Right forelimb (tissue), 1 donor: ENCODE results near the gene B4GALNT4.
"Not testable (repeated sequence)": the region's sequence is repeated elsewhere in the genome, so short reads cannot be mapped to it uniquely, and the experiment has no call there.

Experiments used
- DNase-seq: peaks from one replicate; pipeline ENCODE4 v3.0.0-alpha.2; 2018

B4GALNT4 gene

DNA sequence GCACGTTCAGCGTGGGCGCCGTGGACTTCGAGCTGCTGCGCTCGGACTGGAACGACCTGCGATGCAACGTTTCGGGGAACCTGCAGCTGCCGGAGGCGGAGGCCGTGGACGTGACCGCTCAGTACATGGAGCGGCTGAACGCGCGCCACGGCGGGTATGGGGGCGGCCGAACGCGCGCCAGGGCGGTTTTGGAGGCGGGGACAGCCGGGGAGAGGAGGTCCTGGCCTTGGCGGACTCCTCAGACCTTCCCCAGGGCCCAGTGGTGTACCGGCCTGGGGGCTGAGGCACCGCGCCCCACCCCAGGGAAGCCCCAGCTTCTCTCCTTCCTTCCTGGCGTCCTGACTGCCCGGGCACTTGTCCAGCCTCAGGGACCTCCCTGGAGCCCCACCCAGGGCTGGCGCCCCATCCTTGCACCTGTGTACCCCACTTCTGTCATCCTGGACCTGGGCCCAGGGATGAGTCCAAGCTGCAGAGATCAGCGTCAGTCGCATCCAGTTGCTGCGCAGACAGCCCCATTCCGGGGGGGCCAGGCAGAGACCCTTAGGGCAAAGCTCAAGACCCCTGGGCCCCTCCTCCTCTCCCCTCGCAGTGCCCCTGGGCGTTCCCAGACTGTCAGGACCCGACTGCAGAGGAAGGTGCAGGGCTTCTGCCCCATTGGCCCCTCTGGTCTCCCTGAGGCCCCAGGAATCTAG is 8.0 kb downstream of the B4GALNT4 start:
- DNase-seq = no peak

DNA sequence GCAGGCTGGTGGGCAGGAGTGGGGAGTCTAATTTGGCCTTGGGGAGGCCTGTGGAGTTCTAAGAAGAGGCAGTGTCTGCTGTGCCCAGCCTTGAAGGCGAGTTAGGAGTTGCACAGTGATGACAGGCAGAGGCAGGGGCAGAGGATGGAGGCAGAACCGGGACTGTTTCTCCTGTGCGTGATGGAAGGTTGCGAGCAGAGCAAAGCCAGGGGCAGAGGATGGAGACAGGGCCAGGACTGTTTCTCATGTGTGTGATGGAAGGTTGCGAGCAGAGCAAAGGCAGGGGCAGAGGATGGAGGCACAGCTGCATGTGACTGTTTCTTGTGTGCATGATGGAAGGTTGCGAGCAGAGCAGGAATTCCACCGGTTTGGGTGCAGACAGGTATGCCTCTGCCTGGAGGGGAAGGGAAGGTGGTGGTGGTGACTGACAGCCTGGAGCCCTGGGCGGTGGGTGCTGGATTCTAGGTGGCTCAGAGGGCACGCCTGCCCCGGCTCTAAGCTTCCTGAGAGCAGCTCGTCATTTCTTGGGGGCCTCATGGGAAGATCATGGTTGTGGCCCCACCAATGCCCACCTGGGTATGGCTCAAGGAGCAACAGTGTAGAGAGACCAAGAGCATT is 8.7 kb downstream of the B4GALNT4 start:
- no peak for DNase-seq

DNA sequence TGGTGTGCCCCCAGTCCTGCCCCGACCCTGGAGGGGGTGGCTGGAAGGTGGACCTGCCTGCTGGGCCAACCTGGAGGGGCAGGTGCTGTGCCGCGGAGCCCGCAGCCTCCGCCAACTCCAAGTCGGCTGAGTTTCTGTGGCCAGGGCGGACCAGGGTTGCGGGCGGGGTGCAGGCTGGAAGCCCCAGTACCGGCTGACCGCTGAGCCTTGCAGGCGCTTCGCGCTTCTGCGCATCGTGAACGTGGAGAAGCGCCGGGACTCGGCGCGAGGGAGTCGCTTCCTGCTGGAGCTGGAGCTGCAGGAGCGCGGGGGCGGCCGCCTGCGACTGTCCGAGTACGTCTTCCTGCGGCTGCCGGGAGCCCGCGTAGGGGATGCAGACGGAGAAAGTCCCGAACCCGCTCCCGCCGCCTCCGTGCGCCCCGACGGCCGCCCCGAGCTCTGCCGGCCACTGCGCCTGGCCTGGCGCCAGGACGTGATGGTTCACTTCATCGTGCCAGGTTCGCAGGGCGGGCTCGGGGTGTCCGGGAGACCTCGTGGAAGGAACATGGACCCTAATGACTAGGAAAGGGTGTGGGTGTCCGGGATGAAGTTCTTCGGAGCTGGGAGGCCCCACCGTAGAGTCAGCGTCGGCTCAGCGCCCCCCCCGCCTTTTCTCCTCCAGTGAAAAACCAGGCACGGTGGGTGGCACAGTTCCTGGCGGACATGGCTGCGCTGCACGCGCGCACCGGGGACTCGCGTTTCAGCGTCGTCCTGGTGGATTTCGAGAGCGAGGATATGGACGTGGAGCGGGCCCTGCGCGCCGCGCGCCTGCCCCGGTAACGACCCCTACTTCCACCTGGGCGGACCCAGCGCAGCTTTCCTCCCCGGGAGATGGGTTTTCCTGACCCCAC is 10.2 kb downstream of the B4GALNT4 start:
- no peak for DNase-seq

DNA sequence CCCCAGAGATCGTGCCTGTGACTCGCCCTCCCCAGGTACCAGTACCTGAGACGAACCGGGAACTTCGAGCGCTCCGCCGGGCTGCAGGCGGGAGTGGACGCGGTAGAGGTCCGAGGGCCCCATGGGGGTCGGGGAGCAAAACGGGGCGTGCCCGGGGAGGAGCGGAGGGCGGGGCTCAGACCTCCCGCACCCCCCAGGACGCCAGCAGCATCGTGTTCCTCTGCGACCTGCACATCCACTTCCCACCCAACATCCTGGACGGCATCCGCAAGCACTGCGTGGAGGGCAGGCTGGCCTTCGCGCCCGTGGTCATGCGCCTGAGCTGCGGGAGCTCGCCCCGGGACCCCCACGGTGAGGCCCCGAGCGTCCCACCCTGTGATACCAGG is 10.8 kb downstream of the B4GALNT4 start:
- DNase-seq = no peak

DNA sequence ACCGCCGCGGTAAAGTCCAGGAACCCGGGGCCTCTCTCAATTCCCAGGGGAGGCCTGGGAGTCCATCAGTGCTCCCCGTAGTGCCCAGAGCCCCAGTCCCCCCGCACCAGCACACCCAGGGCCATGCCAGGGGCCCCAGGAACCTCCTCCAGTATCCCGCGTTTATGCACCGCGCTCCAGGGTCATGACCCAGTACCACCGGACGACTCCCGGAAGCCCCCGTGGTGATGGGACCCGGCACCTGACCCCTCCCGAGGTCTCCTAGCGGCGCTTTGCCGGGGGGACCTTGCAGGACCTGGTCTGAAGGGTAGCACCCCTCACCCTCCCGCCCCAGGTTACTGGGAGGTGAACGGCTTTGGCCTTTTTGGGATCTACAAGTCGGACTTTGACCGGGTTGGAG is 11.2 kb downstream of the B4GALNT4 start:
- no peak for DNase-seq

DNA sequence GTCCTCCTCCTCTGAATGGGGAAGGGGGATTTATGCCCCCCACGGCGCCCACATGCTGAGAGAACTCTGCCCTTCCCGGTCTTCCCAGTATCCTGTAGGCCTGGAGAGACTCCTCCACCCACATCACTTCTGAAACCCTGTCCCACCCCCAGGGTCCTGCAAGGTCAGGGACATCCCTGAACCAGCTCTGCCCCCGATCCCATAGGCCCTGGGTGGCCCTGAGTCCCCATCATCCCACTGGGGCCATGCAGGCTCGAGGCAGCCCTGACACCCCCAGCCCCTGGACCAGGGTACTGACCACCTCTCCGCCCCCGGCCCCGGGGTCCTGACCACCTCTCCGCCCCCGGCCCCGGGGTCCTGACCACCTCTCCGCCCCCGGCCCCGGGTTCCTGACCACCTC is 11.7 kb downstream of the B4GALNT4 start:
- no peak for DNase-seq

DNA sequence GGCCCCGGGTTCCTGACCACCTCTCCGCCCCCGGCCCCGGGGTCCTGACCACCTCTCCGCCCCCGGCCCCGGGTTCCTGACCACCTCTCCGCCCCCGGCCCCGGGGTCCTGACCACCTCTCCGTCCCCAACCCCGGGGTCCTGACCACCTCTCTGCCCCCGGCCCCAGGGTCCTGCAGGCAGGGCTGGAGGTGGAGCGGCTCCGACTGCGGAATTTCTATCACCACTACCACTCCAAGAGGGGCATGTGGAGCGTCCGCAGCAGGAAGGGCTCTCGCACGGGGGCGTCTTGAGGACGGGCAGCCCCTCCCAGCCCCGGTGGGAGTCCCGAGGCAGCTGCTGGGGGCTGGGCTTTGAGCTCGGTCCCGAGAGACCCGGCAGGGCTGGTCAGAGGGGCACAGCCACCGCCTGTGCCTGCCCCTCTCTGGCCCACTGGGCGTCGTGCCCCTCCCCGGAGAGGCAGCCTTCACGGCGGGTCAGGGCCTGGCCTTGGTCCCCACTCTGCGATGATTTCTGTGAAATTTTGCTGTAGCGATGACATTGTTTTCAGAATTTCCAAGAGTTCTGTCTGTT is 12.3 kb downstream of the B4GALNT4 start:
- DNase-seq = no peak

DNA sequence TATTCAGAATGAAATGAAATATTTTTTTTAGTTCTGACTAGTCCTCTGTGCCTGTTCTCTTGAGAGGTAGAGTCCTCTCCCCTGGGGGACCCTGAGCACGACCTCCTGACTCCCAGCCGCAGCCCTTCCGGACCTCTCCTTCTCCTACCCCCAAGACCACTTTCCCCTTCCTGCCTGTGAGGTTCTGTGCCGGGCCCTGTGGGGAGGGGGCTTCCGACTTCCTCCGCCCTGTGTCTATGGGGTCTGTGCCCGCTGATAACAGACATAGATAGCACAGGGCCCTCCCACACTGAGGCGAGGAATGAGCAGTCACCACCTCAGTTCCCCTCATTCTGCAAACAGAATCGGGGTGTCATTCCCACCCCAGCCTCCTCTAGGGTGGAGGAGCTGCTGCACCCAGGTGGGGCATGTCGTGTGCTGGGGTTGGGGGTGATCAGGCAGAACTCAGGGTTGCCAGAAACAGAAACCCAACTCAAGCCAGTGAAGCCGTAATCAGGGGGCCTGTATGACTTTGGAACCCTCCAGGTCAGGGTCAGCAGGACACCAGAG is 12.9 kb downstream of the B4GALNT4 start:
- no peak for DNase-seq

DNA sequence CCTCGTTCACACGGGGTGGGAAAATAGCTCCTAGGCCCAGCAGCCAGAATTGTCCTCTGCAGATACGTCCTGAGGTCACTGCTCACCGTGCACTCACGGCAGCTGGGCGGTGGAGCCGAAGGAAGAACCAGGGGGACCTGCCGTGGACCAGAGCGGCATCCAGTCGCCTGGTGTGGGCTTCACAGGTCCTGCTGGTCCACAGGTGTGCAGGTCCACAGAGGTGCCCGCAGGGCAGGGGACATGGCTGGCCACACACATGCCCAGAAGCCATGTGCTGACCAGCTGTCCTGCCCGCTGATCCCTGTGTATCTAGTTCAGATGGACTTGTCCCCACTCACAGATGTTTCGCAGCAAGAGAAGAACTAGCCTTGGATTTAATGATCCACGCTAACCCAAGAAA is 14.1 kb downstream of the B4GALNT4 start:
- DNase-seq = no peak

DNA sequence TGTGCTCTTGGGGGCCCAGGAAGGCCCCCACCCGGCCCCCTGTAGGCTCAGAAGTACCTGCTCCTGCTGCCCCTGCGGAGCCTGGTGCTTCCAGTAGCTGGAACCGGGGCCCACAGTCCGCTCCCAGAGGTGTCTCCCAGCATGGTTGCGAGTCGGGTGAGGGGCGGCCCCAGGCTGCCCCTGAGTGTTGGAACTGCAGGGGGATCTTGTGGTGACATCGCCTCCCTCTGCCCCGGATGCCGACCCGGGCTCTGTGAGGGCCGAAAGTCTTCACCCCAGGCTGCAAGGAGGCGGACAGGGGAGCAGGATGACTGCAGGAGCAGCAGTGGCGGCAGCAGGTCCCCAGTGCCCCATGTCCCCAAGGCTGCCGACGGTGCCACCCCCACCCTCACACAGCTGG is 15.2 kb downstream of the B4GALNT4 start:
- DNase-seq = no peak

DNA sequence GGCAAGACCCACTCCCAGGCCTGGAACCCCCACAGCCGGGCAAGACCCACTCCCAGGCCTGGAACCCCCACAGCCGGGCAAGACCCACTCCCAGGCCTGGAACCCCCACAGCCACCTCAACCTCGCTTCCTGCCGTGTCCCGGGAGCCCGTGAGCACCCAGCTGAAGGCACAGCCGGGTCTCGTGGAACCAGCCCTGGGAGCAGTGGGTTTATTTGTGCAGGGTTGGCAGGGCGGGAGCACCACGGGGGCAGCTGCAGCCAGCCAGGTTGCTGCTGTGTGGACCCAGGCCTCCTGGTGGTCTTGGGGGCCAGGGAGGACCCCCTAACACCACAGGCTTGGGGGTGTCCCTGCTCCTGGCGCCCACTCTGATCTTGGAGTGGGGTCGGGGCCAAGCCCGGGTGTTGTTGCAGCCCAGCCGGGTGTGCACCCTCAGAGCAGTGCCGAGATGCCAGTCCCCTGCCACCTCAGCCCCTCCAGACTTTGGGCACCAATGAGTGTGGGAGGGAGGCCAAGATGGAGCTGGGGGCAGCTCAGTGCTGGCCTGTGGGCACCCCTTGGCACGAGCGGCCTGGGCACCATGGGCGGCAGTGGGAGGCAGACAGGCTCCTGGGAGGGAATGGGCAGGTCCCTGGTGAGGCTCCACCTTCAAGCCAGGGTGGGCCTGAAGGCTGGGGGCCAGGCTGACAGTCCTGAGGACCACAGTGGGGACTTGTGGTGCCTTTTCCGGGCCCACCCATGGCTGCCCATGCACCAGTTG is 16.5 kb downstream of the B4GALNT4 start:
- DNase-seq = no peak

DNA sequence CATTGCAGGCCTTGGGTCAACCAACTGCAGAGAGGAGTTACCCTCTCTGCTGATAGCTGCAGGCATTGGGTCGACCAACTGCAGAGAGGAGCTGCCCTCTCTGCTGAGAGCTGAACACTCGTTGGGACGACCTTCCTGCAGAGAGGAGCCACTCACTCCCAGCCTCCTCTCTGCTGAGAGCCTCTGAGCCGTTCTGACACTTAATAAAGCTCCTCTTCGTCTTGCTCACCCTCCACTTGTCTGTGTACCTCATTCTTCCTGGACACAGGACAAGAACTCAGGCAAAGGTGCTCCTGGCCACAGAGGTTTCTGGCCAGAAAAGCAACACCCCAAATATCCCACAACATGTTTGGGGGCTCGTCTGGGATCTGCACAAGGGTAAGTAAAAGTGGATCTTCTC is 17.2 kb downstream of the B4GALNT4 start:
- no peak for DNase-seq

DNA sequence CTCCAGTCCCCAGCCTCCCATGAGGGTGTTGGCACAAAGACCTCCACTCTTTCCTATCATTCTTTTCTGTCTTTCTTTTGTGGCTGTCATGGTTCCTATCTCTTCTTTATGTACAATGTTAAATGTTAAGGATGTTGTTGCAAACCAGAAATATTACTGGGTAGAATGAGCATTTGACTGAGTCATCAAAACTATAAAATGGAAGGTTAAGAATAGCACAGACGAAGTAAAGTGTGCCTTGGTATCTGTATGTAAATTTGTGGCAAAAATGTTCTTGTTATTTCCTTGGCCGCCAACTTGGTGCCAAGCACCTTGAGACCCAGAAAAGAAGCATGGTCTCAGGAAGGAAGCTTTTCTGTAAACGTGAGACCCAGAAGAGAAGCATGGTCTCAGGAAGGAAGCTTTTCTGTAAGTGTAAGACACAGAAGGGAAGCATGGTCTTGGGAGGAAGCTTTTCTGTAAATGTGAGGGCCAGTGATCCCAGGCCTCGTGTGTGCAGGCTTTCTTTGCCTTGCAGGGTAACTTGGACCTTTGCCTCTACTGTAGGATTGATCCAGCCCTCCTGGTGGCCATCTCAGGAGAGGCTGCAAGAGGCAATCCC is 18.0 kb downstream of the B4GALNT4 start:
- DNase-seq = no peak

DNA sequence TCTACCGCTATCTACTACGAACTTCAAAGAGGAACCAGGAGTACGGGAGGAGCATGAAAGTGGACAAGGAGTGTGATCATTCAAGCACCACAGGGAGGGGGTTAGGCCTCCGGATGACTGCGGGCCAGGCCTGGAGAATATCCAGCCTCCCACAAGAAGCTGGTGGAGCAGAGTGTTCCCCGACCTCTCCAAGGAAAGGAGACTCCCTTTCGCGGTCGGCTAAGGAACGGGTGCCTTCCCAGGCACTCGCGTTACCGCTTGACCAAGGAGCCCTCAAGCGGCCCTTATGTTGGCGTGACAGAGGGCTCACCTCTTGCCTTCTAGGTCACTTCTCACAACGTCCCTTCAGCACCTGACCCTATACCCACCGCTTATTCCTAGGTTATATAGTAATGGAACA is 20.1 kb downstream of the B4GALNT4 start:
- not testable (repeated sequence) for DNase-seq

DNA sequence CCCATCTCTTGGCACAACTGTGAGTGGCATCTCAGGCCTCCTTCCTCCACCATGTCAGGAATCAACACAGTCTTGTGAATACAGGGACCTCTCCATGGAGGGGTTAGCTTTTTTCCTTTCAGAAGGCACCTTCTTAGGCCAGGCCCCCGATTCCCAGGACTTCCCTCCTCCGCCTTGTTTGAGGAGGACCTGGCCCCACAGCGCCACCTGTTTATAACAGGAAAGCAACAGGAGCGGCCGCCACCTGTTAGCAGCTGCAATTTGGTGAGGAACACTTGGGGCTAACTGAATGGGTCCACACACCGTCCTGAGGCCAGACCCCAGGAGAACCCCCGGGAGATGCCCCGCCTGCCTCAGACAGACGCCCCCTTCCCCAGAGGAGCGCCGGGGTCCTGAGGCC is 20.9 kb downstream of the B4GALNT4 start:
- no peak for DNase-seq

DNA sequence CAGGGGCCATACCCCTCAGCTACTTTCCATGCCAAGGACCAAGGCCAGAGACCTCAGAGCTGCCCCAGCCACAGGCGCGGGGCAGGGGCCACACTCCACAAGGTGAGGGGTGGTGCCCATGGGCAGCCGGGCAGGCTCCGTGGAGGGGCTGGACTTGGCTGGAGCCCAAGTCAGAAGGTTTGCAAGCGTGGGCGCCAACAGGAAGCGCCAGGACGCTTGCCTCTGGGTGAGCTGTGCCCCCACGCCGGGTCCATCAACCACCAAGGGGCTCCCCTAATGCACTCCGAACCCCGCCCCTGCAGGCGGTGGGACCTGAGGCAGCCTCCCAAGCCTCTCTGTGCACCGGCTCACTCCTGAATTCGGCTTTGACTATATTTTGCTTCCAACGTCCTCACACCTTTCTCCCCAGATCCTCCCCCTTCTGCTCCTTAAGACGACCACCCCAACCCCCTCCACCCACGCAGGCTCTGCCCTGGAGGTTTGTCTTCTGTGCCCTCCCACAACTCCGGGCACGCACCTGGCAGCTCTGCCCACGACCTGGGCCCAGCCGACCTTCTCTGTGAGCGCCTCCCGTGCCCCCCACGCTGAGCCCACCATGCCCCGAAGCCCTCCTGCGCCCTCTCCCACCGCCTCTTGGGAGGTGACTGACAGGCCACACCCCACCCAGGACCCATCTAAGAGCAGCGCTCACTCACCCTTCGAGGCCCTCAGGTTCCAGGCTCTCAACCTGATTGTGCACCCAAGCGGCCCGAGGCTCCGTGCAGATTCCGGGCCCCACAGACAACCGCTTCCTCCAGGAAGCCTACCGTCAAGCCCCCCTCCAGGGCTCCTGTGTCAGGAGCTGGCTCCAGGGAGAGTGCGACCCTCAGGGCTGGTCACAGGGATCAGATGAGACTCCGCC is 22.1 kb downstream of the B4GALNT4 start:
- no peak for DNase-seq

DNA sequence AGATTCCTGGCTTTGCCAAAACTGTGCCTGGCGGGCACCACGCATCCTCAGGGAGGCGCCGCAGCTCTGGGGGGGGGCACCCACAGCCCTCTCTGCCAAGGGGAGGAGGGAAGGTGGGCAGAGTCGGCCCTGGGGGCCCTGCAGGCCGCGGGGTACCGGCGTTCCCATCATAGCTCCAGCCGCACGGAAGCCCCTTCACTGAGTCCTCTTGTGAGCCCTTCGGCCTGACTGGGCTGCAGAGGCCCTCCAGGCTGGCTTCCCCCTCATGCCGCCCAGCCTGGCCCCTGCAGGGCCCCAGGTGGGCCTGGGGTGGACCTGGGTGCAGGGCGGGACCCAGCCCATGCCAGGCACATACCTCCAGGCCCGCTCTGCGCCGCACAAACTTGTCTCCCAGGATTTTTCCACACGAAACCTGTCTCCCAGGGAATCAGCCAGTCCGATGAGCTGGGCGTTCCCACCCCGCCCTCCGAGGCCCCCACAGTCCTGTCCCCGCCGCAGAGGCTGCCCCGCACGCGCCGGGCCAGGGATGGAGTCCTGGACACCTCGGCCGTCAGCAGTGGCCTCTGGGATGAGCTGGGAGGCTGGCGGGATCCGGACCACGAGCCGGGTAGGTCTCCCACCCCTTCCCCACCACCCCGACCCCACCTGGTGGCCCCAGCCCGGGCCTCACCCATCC is 22.9 kb downstream of the B4GALNT4 start:
- no peak for DNase-seq

DNA sequence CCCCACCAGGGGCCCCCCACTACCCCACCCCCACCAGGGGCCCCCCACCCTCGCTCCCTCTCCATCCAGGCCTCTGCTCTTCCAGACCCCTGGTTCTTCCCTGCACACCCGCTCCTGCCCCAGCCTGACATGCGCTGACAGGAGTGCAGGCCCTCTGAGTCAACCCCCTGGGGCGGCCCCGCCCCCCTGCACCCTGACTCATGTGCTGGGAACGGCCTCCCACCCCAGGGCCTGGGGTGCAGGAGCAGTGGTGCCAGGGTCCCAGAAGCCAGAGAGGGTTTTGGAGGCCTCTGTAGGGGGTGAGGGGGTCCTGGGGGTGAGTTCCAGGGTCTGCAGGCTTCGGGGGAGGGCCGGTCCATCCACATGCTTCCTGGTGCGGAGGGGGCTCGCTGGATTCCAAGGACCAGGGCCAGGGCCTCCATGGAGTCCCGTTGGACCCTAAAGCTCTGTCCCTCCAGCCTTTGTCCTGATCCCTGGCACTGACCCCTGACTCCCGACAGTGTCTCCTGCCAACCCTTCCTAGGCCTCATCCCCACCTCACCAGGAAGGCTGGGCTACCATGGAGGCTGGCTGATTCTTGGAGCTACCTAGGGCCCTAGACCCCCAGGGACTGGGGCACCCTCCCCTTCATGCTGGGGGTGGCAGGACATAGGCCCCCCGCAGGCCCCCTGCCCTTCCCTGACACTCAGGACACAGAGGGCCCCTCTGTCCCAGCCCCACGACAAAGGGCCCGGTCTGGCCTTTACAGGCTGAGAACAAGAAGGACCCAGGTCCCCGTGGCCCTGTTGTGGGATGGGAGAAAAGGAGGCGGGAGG is 24.1 kb downstream of the B4GALNT4 start:
- DNase-seq = no peak

DNA sequence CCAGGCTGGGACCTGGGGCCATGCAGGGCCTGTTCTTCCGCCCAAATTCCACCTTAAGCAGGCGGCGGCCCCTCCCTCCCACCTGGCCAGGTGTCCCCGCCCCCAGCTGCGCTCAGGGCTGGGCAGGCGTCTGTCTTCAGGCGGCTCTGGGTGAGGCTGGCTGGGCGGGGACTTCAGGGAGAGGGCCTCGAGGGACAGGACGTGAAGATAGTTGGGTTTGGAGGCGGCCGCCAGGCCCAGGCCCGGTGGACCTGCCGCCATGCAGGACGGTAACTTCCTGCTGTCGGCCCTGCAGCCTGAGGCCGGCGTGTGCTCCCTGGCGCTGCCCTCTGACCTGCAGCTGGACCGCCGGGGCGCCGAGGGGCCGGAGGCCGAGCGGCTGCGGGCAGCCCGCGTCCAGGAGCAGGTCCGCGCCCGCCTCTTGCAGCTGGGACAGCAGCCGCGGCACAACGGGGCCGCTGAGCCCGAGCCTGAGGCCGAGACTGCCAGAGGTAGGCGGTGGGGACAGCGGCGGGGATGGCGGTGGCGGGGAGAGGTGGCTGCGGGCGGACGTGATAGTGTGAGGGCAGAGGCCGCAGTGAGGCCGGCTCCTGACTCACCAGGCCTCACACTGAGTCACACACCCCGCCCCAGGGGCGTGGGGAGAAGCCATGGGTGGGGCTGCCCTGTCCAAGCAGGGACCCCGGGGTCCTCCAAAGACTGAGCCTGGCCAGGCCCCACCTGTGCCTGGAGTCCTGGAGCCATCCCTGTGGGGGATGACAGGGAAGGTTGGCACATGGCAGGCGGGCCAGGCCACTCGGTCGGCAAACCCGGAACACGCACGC is 24.9 kb downstream of the B4GALNT4 start, which contains the start of gene PKP3:
TSS of gene PKP3 (plus strand) at position 176 of the 824 bp plus-strand sequence. CDS start at position 260, 84 bp downstream.
- DNase-seq = no peak
